DMS 273 (cell line): Measurements from ENCODE around the gene FOXO4.
"Not testable (repeated sequence)": the region's sequence is repeated elsewhere in the genome, so short reads cannot be mapped to it uniquely, and the experiment has no call there.

Source experiments
- DNase-seq: peaks from one replicate; lab custom pipeline; 2025; ENCODE audit not compliant: unreplicated experiment; lab: John Stamatoyannopoulos, UW

The FOXO4 gene, protein sequence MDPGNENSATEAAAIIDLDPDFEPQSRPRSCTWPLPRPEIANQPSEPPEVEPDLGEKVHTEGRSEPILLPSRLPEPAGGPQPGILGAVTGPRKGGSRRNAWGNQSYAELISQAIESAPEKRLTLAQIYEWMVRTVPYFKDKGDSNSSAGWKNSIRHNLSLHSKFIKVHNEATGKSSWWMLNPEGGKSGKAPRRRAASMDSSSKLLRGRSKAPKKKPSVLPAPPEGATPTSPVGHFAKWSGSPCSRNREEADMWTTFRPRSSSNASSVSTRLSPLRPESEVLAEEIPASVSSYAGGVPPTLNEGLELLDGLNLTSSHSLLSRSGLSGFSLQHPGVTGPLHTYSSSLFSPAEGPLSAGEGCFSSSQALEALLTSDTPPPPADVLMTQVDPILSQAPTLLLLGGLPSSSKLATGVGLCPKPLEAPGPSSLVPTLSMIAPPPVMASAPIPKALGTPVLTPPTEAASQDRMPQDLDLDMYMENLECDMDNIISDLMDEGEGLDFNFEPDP

DNA sequence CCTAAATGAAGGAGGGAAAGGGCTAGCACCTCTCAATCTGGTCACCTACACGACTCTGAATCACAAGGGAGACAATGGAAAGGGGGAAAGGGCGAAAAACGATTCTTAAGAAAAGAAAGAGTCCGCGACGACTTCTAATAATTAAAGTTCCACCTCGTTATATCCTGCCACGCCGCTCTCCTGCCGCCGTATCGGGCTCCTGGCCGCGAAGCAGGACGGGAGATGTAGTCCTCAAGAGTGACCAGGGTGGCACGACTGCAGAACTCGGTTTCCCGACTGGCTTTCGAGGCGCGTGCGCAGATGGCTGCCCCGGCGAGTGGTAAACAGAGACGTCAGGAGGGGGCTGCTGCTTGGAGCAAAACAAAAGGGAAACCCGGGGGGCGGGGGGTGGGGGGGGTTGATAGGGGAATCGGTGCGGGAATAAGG is at the start of gene FOXO4:
FOXO4 (plus strand) TSS at position 297 of the 426 bp plus-strand sequence. CDS start 678 bp downstream, outside the sequence.
- peak; percentile 93 for DNase-seq

DNA sequence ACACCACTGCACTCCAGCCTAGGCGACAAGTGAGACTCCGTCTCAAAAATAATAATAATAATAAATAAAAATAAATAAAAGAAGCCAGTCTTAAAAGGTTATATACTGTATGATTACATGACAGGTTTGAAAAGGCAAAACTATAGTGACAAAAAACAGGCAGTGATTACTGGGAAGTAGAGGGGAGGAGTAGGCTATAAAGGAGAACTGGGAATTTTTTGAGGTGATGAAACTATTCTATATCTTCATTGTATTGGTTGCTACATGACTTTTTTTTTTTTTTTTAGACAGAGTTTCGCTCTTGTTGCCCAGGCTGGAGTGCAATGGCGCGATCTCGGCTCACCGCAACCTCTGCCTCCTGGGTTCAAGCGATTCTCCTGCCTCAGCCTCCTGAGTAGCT is 47.8 kb upstream of the FOXO4 start:
- not testable (repeated sequence) for DNase-seq

DNA sequence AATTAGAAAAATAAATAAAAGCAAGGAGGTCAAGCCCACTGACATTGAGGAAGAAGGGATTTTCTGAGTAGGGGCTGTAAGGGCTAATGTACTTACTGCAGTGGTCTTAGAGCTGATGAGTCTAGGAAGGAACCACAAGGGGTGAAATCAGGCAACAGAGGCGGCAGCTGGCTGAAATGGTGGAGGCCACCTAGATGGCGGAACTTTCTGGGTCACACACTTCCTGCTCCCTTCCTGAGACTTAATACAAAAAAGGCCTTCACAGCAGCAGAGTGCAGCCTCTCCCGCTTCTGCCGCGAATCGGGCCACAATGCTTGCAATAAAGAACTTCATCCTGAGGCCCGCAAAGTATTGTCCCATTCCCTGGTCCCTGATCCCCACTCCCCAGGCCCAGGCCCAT is 42.9 kb upstream of the FOXO4 start:
- DNase-seq, result no peak

DNA sequence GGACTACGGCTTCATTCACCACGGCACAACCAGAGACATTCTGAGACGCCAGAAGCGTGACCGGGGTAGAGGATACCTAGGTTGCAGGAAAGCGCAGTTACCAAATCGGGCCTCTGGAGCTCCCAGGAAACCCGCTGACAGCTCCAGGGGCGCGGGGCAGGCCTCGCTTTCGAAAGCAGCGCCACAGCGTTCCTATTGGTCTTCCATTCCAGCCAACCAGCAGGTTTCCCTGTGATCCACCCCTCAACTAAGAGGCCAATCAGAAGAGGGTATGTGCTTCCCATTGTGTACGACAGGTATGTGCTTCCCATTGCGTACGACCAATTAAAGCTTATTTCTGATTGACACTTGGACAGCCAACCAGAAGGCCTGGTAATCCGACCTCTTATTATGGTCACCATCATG is 42.4 kb upstream of the FOXO4 start:
- no peak for DNase-seq

DNA sequence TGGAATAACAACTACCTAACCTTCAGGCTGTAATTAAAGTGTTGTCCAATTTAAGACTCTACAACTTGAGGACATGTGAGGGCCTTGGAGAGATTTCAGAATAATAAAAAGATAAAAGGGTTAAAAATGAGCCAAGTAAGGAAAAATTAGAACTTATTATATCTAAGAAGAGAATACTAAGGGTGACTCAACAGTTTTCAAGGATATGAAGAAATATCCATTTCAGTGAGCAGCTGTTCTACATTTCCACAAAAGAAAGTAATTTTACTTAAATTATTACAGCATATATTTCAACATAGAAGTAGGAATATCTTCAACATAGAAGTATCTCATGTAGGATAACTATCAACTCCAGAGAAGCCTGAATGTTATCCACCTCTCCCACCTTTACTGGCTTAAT is 38.8 kb upstream of the FOXO4 start:
- no peak for DNase-seq

DNA sequence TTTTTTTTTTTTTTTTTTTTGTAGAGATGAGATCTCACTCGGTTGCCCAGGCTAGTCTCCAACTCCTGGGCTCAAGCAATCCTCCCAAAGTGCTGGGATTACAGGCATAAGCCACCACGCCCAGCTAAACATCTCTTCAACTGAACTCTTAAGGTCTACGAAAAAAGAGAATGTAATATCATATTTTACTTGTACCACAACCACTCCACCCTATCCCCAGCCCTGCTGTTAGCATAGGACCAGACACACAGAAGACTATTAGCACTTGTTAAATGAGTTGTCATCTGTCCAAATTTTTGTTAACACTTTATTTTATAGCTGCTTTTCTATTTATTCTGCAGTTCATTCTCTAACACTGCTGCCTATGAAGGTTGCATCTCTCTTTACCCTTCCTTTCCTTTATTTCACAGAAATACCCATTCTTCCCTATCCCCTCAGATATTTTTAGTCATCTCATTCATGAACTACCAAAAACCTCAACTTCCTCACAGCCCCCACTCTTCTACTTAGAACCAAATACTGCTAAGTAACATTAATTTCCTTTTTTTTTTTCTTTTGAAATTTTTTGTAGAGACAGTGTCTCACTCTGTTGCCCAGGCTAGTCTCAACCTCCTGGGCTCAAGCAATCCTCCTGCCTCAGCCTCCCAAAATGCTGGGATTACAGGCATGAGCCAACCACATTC is 37.7 kb upstream of the FOXO4 start:
- no peak for DNase-seq

DNA sequence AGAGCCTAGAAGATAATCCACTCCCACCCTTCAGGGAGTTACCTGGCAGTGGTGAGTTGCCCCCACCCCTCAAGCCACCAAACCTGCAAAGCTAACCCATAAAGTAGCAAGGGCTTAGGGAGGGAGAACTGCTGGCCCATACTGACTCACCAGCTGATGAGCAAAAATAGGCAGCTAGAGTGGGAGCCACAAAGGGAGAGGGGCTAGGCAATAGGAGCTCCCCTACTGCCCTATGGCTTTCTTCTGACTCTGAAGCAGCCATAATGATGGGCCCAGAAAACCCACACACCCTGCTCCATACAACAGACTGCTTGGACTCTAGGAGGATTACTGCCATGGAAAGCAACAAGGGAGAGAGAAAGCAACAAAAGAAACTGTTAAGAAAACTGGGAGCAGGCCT is 35.5 kb upstream of the FOXO4 start:
- no peak for DNase-seq

DNA sequence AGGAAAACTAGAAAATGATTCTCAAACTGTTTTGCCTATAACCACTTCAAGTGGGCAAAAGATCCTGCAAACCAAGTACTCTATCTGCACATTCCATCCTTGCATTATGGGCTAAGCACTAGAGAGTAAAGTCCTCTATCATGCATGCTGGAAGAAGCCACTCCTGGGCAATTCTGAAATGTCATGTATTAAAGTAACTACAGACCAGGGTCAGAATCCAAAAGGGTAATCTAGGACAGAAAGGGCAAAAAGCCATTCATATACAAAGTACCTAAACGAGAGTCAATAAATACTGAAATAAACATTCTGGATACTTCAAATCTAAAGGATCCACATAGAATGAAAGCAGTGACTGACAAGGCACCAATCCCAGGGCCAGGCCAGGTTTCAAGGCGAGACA is 28.6 kb upstream of the FOXO4 start:
- DNase-seq, result no peak

DNA sequence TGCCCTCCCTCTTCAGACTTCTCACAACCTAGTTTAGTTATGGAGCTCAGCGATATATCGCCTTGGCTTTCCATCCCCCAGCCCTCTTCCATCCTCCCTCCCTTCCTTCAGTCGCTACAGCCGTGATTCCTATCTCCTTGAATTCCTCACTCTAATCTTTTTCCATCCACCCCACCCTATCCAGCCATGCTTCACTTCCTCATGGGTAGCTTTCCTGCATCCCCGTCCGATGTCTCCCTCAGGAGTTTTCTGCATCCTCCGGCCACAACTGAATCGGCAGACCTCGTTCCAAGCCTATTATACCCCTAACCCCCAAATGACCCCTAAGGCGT is 28.0 kb upstream of the FOXO4 start:
- no peak for DNase-seq

DNA sequence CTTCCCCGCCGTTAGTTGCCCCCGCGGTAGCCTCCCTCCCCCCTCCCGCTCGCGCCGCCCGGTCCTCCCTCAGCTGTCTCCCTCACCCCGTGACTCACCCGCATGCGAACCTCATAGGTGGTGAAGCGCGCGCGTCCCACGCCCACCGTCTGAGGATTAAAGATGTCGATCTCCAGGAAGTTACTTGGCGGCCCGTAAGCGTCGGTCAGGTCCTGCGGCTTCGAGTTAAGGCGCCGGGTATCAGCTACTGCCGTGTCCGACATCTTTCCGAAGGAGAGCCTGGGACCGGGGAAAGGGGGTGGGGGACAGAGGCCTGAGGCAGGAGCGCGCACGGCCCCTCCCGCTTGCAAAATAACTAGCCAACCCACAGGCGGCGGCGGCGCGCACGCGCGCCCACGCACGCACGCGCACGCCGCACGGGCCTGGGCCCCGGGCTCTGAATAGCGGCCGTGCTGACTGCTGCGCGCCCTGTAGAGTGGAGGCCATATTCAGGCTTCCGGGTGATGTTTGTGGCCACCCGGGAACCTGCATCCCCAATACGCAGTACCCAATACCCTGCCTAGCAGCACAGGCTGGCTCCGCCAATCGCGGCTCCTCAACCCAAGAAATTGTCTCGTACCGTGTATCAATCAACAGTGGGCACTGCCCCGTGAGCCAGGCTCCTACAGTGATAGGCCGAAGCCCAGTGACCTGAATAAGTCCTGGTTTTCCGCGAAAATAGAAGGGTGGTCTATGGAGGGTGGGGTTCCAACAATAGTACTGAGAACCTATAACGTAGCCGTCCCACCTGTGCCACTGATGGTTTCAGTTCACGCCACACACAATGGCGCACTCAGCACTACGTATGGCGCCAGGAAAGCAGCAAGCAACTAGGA is 27.4 kb upstream of the FOXO4 start, which contains the start of gene SNX12:
SNX12 (minus strand) TSS at position 291 of the 875 bp plus-strand sequence; CDS start at position 263, 28 bp downstream.
- peak; percentile 97 for DNase-seq

DNA sequence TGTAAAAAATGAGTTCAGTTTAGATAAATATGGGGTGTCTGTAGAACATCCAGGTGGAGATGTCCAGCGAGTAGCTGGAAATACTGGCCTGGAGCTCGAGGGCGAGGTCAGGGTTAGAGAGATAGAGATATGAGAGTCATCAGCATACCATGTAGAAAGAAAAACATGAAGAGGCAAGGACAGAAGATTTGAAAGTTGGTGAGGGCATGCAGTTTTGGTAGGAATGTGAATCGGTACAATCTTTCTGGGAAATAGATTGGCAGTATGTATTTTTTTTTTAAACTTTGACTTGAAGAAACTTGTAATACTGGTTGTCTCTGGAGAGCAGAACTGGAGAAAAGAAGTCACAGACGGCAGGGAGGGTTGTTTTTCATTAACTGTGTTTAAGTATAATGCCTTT is 25.1 kb upstream of the FOXO4 start:
- DNase-seq, result no peak

DNA sequence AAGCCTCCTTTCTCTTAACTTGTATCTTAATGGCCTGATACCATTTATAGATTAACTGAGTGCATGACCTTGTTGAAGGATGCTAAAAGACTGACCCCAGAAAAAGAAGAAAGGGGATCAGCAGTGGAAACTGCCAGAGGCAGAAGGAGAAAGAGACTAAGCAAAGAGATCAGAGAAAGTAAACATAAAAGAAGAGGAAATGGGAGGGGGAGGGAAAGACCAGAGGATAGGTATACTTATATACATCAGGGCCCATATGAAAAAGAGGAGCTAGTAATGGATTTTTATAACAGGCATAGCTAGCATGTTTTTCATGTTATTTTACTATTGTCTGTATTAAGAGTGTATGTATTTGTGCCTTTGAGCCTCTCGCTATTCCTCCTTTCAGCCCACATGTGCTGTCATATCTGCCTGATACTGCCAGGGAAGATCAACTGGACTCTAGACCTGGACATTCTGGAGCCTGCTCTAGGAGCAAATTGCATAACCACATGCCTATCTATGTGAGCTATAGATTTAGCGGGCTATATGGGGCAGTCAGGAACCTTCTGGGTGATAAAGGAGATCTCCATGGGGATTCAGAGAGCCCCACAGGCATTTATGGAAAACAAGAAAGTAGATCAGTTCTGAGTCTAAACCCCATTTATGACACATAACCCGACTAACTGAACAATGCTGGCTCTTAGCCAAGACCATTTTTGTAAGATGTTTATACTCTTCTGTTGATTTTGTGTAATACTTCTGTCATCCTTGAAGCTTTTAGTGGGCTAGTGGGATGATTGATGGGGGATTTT is 14.1 kb upstream of the FOXO4 start:
- no peak for DNase-seq

DNA sequence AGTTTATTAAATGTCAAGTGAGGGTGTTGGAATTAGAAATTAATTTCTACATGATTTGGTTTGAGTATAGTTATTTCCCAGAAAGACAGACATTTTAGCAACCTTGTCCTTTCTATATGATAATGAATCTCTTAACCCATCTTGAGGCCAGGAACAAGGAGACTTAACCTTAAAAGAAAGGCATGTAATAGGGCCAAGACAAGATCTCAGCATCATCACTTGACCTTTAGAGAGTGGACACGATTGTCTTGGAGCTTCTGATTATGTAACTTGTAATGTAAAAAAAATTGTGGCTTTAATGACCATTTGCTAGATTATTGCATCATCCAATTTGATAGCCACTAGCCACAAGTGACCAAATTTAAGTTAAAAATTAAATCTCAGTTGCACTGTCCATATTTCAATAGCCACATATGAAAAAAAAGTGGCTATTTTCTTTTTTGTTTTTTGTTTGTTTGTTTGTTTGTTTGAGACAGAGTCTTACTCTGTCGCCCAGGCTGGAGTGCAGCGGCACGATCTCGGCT is 13.5 kb upstream of the FOXO4 start:
- DNase-seq, result no peak

DNA sequence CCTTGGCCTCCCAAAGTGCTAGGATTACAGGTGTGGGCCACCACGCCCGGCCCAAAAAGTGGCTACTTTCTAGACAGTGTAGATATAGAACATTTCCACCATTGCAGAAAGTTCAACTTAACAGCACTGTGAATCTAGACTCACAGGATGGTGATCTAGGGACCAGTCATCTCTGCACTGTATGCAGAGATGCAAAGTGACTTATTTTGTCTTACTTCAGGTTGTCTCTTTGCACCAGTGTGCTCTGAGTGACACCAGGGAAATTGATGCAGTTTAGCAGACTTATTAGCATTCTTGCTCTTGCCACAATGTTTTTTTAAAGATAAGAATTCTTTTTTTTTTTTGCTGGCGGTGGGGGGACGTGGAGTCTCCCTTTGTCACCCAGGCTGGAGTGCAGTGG is 12.8 kb upstream of the FOXO4 start:
- no peak for DNase-seq

DNA sequence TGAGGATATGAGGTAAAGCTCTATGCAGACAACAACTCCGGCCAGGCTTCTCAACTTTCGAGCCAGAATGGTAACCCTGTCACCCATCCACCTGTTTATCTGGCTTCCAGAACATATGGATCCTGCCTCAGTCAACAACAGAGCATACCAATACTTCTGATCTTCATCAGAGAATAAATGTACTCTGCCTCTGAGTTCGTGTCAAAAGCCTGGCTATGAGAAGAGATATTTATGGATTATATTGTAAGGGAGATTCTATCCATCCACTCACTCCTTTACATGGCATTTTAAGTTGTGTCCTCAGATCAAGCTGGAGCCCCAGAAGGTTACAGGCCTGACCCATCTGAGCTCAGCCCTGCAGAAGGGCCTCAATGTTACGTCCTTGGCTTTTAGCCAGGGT is 9.8 kb upstream of the FOXO4 start:
- DNase-seq, result peak; percentile 25

DNA sequence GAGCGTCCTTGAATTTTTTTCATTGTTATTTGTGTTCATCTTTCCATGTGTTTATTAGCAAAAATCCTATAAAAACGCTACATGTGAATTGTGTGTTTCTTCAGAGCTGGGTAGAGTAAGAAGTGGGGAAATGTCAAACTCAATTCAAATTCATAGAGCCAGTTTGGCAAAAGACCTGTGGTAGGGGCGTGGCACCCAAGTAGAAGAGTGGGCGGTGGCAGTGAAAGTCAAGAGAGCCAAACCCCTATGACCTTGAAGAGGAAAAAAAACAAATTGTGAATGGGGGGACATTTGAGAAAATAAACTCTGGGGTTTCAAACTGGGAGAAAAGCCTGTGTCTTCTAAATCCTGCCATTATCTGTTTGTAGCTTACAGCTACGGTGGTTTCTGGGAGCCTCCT is 4.4 kb upstream of the FOXO4 start:
- no peak for DNase-seq

DNA sequence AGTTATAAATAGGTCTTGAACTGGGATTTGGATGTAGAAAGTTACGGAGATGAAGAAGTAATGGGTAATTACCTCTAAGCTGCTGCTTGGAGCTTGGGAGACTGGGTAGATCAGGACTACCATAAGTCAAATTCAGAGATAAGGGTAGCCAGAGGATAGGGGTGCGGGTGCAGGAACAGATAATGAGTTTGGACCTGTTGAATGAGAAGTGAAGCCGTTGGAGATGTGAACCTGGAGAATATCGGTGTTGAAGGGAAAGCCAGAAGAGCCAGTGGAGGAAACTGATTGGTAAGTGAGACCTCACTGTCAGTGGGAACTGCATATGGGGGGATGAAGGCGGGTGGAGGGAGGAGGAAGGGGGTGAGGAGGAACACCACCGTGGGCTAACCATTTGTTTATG is 618 bp upstream of the FOXO4 start:
- DNase-seq, result no peak

DNA sequence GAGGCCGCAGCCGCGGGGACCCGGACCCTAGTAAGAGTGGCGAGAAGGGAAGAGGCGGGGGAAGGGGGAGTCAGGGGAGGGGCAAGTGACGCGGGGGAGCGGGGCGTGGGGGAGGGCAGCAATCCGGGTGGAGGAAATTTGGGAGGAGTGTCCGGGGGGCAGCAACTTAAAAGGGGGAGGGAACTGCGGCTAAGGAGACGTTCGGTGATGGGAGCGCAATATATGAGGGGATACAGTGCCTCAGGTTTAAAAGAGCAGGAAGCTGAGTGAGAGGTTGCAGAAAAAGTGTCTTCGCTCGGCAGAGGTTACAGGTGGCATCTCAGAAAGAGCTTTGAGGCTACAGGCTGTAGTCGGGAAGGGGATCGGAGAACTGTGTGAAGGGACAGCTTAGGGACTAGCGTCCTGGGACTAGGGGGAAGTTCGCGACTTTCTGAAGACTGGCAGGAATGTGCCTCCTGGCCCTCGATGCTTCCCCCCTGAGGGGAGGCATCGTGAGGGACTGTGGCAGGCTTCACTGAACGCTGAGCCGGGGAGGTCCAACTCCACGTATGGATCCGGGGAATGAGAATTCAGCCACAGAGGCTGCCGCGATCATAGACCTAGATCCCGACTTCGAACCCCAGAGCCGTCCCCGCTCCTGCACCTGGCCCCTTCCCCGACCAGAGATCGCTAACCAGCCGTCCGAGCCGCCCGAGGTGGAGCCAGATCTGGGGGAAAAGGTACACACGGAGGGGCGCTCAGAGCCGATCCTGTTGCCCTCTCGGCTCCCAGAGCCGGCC is 519 bp downstream of the FOXO4 start:
- peak; percentile 78 for DNase-seq

DNA sequence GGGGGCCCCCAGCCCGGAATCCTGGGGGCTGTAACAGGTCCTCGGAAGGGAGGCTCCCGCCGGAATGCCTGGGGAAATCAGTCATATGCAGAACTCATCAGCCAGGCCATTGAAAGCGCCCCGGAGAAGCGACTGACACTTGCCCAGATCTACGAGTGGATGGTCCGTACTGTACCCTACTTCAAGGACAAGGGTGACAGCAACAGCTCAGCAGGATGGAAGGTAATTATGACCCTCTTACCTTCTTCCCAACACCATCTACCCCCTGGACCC is 1.0 kb downstream of the FOXO4 start:
- DNase-seq, result no peak

DNA sequence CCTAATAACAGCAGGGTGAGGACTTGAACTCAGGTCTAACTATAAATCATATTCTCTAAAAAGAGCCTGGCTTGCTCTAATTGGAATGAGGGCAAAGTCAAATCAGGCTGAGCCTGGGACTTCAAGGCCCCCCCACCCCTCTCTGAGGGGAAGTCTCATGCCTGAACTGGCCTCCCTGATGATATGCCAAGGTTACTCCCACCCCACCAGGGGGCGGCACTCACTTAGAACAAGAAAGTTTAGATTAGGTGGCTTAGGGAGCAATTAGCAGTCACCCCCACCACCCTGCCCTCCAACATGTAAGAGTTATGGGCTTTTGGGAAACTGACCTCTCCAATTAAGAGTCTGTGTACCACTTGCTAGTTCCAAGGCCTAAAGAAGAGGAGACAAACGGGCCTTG is 2.7 kb downstream of the FOXO4 start:
- peak; percentile 73 for DNase-seq
